ENCODE measurements around the gene CMTM1. TPM values are rescaled to one million over a fixed set of nuclear protein-coding genes. Genes with fewer than 3 reads are reported as not detected.
"Not testable (repeated sequence)": the region's sequence is repeated elsewhere in the genome, so short reads cannot be mapped to it uniquely, and the experiment has no call there.

CMTM1 gene
- total and polyA plus RNA-seq, 4 donors = 0.41 to 7.5 (median 2.9) TPM

- 49 to 57% methylated on average over 7 of the region's 7 CpGs for WGBS, 2 donors
- TF ChIP-seq, protein P1, sequence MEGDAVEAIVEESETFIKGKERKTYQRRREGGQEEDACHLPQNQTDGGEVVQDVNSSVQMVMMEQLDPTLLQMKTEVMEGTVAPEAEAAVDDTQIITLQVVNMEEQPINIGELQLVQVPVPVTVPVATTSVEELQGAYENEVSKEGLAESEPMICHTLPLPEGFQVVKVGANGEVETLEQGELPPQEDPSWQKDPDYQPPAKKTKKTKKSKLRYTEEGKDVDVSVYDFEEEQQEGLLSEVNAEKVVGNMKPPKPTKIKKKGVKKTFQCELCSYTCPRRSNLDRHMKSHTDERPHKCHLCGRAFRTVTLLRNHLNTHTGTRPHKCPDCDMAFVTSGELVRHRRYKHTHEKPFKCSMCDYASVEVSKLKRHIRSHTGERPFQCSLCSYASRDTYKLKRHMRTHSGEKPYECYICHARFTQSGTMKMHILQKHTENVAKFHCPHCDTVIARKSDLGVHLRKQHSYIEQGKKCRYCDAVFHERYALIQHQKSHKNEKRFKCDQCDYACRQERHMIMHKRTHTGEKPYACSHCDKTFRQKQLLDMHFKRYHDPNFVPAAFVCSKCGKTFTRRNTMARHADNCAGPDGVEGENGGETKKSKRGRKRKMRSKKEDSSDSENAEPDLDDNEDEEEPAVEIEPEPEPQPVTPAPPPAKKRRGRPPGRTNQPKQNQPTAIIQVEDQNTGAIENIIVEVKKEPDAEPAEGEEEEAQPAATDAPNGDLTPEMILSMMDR (IDR thresholded peaks at IDR 0.05; ENCODE audit: control extremely low read depth, extremely low read depth) = no peak
- no peak overlapping the region for H3K9ac ChIP-seq (ENCODE audit: insufficient read depth in 1 of 2, low read length in 2 of 2)
- H3K9me3 ChIP-seq (ENCODE audit: control insufficient read depth in 4 of 4, insufficient read depth in 3 of 4, low read length in 3 of 4) = peaks cover 0 to 2% (median 0%) of the 10 kb centered on the region in 4 donors
- H3K36me3 ChIP-seq (ENCODE audit: control insufficient read depth in 4 of 4, insufficient read depth in 4 of 4, low read length in 4 of 4) = no peaks in the 10 kb centered on the region
- no peak for ATAC-seq (ENCODE audit: insufficient read depth, low FRiP score)
- no peak for DNase-seq
- H3K27me3 ChIP-seq (ENCODE audit: control insufficient read depth in 3 of 3, insufficient read depth in 3 of 3, low read length in 2 of 3) = no peaks in the 10 kb centered on the region
- peaks cover 0 to 1% (median 0%) of the 10 kb centered on the region in 5 donors for H3K4me1 ChIP-seq (ENCODE audit: control insufficient read depth in 5 of 5, insufficient read depth in 5 of 5, low read length in 5 of 5)
- no peak overlapping the region for H3K4me3 ChIP-seq
- H3K27ac ChIP-seq (ENCODE audit: low read depth in 1 of 2, low read length in 1 of 2) = no peak overlapping the region
Observed at GRCh38 chr16:66594739-66595138, 28.5 kb downstream of the CMTM1 start.

- ATAC-seq (ENCODE audit: insufficient read depth, low FRiP score); H3K9me3 ChIP-seq (ENCODE audit: control insufficient read depth in 4 of 4, insufficient read depth in 3 of 4, low read length in 3 of 4); H3K27me3 ChIP-seq (ENCODE audit: control insufficient read depth in 3 of 3, insufficient read depth in 3 of 3, low read length in 2 of 3); DNase-seq; H3K4me3 ChIP-seq; H3K9ac ChIP-seq (ENCODE audit: insufficient read depth in 1 of 2, low read length in 2 of 2); H3K36me3 ChIP-seq (ENCODE audit: control insufficient read depth in 4 of 4, insufficient read depth in 4 of 4, low read length in 4 of 4); H3K4me1 ChIP-seq (ENCODE audit: control insufficient read depth in 5 of 5, insufficient read depth in 5 of 5, low read length in 5 of 5); H3K27ac ChIP-seq (ENCODE audit: low read depth in 1 of 2, low read length in 1 of 2): not testable (repeated sequence)
- WGBS, 2 donors = 99% methylated on average over 4 of the region's 4 CpGs
Observed at GRCh38 chr16:66596559-66596958, 30.3 kb downstream of the CMTM1 start.

- Histone ChIP-seq H3K9ac (ENCODE audit: insufficient read depth in 1 of 2, low read length in 2 of 2) (no peak overlapping the region), H3K36me3 (ENCODE audit: control insufficient read depth in 4 of 4, insufficient read depth in 4 of 4, low read length in 4 of 4) (no peaks in the 10 kb centered on the region), H3K27me3 (ENCODE audit: control insufficient read depth in 3 of 3, insufficient read depth in 3 of 3, low read length in 2 of 3) (no peaks in the 10 kb centered on the region), H3K4me1 (ENCODE audit: control insufficient read depth in 5 of 5, insufficient read depth in 5 of 5, low read length in 5 of 5) (no peaks in the 10 kb centered on the region), H3K4me3 (no peak overlapping the region), H3K9me3 (ENCODE audit: control insufficient read depth in 4 of 4, insufficient read depth in 3 of 4, low read length in 3 of 4) (peaks cover 0 to 2% (median 0%) of the 10 kb centered on the region in 4 donors), H3K27ac (ENCODE audit: low read depth in 1 of 2, low read length in 1 of 2) (no peak overlapping the region)
- DNase-seq (no peak), ATAC-seq (ENCODE audit: insufficient read depth, low FRiP score) (no peak)
- TF ChIP-seq, protein P1 (IDR thresholded peaks at IDR 0.05; ENCODE audit: control extremely low read depth, extremely low read depth) = no peak
- WGBS, 2 donors = 71 to 81% methylated on average over 5 of the region's 5 CpGs
Observed at GRCh38 chr16:66596986-66597848, 31.0 kb downstream of the CMTM1 start.

DNA sequence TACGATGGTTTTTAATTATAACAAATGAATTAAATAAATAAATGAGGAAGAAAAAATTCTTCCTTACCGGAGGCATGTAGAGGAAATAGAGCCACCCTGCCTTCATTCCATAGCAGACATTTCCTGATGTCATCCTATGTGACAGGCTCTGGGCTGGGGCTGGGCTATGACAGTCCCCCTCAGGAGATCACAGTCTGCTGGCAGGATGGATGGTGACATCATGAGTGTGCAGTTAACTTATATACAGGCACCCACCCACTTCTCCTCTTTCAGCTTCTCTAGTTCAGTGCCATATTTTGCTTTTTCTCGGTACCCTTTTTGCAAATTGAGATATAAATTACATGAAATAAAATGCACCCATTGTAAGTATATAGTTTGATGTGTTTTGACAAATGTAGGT, 31.9 kb downstream of the CMTM1 start:
- Histone ChIP-seq H3K4me3 (no peak overlapping the region), H3K9me3 (ENCODE audit: control insufficient read depth in 4 of 4, insufficient read depth in 3 of 4, low read length in 3 of 4) (peaks cover 0 to 2% (median 0%) of the 10 kb centered on the region in 4 donors), H3K36me3 (ENCODE audit: control insufficient read depth in 4 of 4, insufficient read depth in 4 of 4, low read length in 4 of 4) (no peaks in the 10 kb centered on the region), H3K4me1 (ENCODE audit: control insufficient read depth in 5 of 5, insufficient read depth in 5 of 5, low read length in 5 of 5) (no peaks in the 10 kb centered on the region), H3K27ac (ENCODE audit: low read depth in 1 of 2, low read length in 1 of 2) (no peak overlapping the region), H3K9ac (ENCODE audit: insufficient read depth in 1 of 2, low read length in 2 of 2) (no peak overlapping the region), H3K27me3 (ENCODE audit: control insufficient read depth in 3 of 3, insufficient read depth in 3 of 3, low read length in 2 of 3) (no peaks in the 10 kb centered on the region)
- ATAC-seq (ENCODE audit: insufficient read depth, low FRiP score) (no peak), DNase-seq (peak in 1 of 3 donors; percentile 51)
- TF ChIP-seq, protein P1 (IDR thresholded peaks at IDR 0.05; ENCODE audit: control extremely low read depth, extremely low read depth) = no peak
- 55 to 58% methylated on average over 3 of the region's 3 CpGs for WGBS, 2 donors

Data from lung (tissue), 12 donors.